ENCODE data around the gene CFAP20DC. TPM values are rescaled to one million over a fixed set of nuclear protein-coding genes. Genes with fewer than 3 reads are reported as not detected.

CFAP20DC gene
- total and polyA plus RNA-seq, 7 donors: 0.03 TPM; not detected in 4

- Histone ChIP-seq H3K36me3 (ENCODE audit: insufficient read depth in 1 of 2, low read depth in 1 of 2) (no peaks in the 10 kb centered on the region), H3K27ac (no peak overlapping the region), H3K9me3 (no peaks in the 10 kb centered on the region), H3K4me3 (no peak overlapping the region), H3K27me3 (ENCODE audit: insufficient read depth in 3 of 3, low read length in 2 of 3) (no peaks in the 10 kb centered on the region), H3K4me1 (no peaks in the 10 kb centered on the region)
- TF ChIP-seq CTCF (IDR thresholded peaks at IDR 0.05): no peak
- ATAC-seq (no peak), DNase-seq (no peak)
- intact Hi-C loops (cut with DNase I): no loop called here
- WGBS, 3 donors: 44 to 55% (median 51%) methylated on average over 3 of the region's 3 CpGs
These were observed 36.2 kb upstream of the CFAP20DC start for GRCh38 chr3:59085976-59086375.

- Histone ChIP-seq H3K4me3 (no peak overlapping the region), H3K4me1 (no peaks in the 10 kb centered on the region), H3K27me3 (ENCODE audit: insufficient read depth in 3 of 3, low read length in 2 of 3) (no peaks in the 10 kb centered on the region), H3K27ac (no peak overlapping the region), H3K9me3 (no peaks in the 10 kb centered on the region), H3K36me3 (ENCODE audit: insufficient read depth in 1 of 2, low read depth in 1 of 2) (no peaks in the 10 kb centered on the region)
- ATAC-seq (no peak), DNase-seq (no peak)
- intact Hi-C loops (cut with DNase I): no loop called here
- no peak for TF ChIP-seq CTCF (IDR thresholded peaks at IDR 0.05)
- 41 to 69% (median 61%) methylated on average over 1 of the region's 1 CpG for WGBS, 3 donors
These were observed 34.8 kb upstream of the CFAP20DC start for GRCh38 chr3:59084583-59084982.

- Histone ChIP-seq H3K27ac (no peak overlapping the region), H3K4me3 (no peak overlapping the region), H3K4me1 (no peaks in the 10 kb centered on the region), H3K36me3 (ENCODE audit: insufficient read depth in 1 of 2, low read depth in 1 of 2) (no peaks in the 10 kb centered on the region), H3K27me3 (ENCODE audit: insufficient read depth in 3 of 3, low read length in 2 of 3) (no peaks in the 10 kb centered on the region), H3K9me3 (no peaks in the 10 kb centered on the region)
- intact Hi-C loops (cut with DNase I): no loop called here
- TF ChIP-seq CTCF (IDR thresholded peaks at IDR 0.05): no peak
- 92 to 94% (median 92%) methylated on average over 3 to 4 of the region's 4 CpGs for WGBS, 3 donors
- ATAC-seq (no peak), DNase-seq (no peak)
These were observed 32.3 kb upstream of the CFAP20DC start for GRCh38 chr3:59082106-59082505.

- no peak for ATAC-seq
- intact Hi-C loops (cut with DNase I): no loop called here
- no peak for TF ChIP-seq CTCF (IDR thresholded peaks at IDR 0.05)
These were observed 31.2 kb upstream of the CFAP20DC start for GRCh38 chr3:59081071-59081470.

GRCh38 chr3:59079962-59080361 is 30.1 kb upstream of the CFAP20DC start:
- H3K9me3 ChIP-seq: no peaks in the 10 kb centered on the region
- ATAC-seq (no peak), DNase-seq (no peak)
- no peaks in the 10 kb centered on the region for H3K36me3 ChIP-seq (ENCODE audit: insufficient read depth in 1 of 2, low read depth in 1 of 2)
- no peaks in the 10 kb centered on the region for H3K27me3 ChIP-seq (ENCODE audit: insufficient read depth in 3 of 3, low read length in 2 of 3)
- H3K4me3 ChIP-seq: no peak overlapping the region
- intact Hi-C loops (cut with DNase I): no loop called here
- H3K27ac ChIP-seq: no peak overlapping the region
- no peaks in the 10 kb centered on the region for H3K4me1 ChIP-seq
- 11 to 15% (median 15%) methylated on average over 1 of the region's 1 CpG for WGBS, 3 donors
- TF ChIP-seq CTCF (IDR thresholded peaks at IDR 0.05): no peak

More at GRCh38 chr3:59081071-59081470, 31.2 kb upstream of the CFAP20DC start:
- H3K4me3 ChIP-seq: no peak overlapping the region
- H3K27me3 ChIP-seq (ENCODE audit: insufficient read depth in 3 of 3, low read length in 2 of 3): no peaks in the 10 kb centered on the region
- 74 to 85% (median 85%) methylated on average over 2 of the region's 2 CpGs for WGBS, 3 donors
- DNase-seq: no peak
- no peaks in the 10 kb centered on the region for H3K9me3 ChIP-seq
- H3K27ac ChIP-seq: no peak overlapping the region
- H3K36me3 ChIP-seq (ENCODE audit: insufficient read depth in 1 of 2, low read depth in 1 of 2): no peaks in the 10 kb centered on the region
- no peaks in the 10 kb centered on the region for H3K4me1 ChIP-seq
